Hepatic stellate cell (primary cell): ENCODE results near the gene DAAM1.

ENCODE experiments used
- DNase-seq: peaks from one replicate; pipeline ENCODE4 v3.0.0; 2011; ENCODE audit warnings: low spot score

The DAAM1 gene

DNA sequence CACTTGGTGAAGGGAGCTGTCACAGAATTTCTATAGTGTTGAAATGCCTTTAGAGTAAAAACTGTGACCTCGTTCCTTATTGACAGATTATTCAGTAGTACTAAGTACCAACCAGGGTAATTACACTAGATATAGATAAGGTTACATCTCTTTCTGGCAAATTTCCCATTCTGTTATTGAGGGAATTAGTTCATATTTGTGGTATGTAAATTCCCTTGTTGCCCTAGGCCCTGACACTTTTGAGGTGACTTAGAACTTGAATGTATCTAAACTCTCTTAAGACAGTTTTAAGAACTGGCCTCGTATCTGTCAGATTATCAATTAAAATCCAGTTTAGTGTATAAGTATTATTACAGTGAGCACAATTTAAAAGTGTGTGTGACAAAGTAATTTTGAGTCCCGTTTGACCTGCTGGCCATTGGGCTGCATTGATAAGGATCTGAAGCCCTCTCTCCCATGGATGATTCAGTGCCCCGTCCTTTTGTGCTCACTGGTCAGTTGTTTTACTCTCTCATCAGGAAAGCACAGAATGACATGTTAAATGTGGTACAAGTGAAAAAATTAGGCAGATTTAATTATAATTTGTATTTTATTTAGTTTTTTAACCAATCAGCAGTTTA lies 153.5 kb downstream of the DAAM1 start:
- DNase-seq = no peak

GRCh38 chr14:59342516-59343484 lies 154.3 kb downstream of the DAAM1 start:
- no peak for DNase-seq

GRCh38 chr14:59343585-59343984 lies 155.1 kb downstream of the DAAM1 start:
- no peak for DNase-seq

DNA sequence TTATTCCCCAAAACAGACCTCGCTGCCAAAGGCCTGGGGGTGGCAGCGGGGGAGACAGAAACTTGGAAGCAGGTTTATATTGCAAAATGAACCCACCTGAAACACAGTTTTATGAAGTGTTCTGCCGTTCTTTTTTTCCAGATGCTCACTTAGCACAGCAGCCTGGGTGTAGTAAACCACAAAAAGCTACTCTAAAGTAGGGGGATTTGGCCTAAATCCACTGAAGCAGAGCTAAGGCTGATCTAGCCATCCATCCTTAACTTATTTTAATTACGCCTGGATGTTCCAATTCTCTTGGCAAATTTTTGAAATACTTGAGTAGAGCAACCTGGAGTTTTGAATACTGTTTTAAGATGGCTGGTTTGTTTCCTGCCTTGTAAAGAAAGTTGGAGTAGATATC lies 155.5 kb downstream of the DAAM1 start:
- DNase-seq = no peak

DNA sequence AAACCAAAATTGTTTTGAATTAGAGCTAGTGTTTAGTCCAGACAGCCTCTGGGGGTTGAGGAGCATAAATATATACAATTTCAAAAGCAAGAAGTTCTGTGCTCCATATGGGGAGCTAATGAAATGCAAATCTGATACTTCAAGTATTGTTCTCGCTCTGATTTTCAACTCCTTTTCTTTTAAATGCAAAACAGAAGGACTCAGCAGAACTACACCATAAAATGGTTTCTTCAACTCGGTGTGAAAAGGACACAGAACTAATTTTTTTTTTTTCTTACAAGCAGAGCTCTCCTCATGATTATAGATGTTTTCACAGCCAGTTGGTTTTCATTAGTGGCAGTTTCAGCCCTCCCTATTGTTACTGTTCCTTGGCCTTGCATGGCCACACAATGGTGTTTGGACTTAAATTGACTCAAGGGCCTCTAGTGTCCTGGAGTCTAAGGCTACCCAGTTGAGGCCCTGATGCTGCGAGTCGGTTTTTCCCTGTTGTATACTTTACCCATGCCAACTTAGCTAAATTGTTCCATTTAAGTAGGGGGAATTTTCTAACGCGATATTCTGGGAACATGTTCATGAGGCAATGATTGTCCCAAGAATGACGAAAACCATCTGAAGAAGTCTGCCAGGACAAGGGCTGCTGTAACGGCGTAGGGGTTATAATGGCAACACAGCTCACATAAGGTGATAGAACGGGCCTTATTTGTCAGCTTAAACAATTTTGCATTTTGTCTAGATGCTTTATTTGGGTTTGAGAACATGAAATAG lies 156.4 kb downstream of the DAAM1 start:
- no peak for DNase-seq

GRCh38 chr14:59346329-59346728 lies 157.9 kb downstream of the DAAM1 start:
- DNase-seq = no peak

DNA sequence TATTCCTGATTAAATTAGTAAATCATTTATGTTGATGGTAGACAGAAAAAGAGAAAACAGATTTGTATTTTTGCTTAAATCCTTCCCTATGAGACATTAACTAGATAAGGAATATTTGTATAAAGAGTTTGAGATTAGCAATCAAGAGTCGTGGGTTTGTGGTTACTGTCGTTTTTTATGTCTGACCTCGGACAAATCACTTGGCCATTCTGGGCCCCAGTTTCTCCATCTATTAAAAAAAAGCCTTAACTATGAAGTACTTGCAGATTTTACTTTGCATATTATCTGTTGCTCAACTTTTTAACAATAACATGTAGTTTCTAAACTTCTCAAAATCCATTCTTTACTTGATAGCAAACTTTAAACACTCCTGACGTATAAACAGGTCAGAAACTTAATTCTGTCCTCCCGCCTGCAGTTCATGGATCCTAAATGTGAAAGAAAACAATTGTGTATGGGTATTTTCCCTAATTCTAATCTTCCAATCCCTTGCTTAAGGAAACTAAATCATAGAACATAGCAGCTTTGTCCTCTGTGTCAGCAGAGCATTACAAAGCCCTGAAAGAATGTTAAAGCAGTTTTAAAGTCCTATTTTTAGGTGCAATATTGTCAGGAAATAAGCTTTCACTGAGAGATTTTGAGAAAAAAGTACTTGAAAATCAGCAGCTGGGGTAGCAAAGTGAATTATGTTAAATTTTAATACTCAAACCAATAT lies 158.5 kb downstream of the DAAM1 start:
- peak; percentile 9 for DNase-seq

GRCh38 chr14:59347511-59347900 lies 159.0 kb downstream of the DAAM1 start:
- no peak for DNase-seq

DNA sequence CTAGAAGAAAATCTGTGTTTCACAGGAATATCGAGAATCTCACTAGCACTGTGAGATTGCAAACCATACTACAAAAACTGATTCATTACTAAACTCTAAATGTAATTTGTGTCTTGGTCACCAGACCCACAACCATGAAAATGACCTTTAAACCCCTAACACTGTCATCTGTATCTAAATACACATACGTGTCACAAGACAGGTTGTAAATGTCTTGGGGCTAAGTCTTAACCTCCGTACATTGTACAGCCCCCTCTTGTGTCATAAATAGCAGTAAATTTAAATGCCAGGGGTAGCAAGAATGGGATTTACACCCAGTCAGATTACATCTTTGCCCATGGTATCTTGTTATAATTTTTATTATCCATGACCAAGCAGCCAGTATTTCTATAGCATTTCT lies 159.4 kb downstream of the DAAM1 start:
- no peak for DNase-seq

GRCh38 chr14:59349258-59349701 lies 160.8 kb downstream of the DAAM1 start:
- no peak for DNase-seq

- no peak for DNase-seq
Observed at GRCh38 chr14:59352961-59353360, 164.5 kb downstream of the DAAM1 start.

DNA sequence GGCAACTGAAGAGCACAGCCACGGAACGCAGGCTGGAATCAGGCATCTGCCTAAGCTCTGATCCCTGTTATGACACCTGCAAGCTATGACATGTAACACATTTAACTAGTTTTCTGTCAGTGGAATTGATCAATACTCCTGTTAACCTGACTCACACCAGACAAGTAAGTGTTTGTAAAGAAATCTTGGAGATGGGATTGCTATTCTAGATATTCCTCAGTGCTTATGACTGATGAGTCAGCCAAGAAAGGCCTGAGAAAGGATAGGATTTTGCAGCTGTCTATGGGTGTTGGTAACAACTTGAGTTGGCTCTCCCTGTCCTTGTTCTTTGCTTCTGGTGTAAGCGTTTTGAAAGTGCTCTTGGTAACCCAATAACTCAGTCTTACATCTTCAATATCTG lies 166.2 kb downstream of the DAAM1 start:
- no peak for DNase-seq

DNA sequence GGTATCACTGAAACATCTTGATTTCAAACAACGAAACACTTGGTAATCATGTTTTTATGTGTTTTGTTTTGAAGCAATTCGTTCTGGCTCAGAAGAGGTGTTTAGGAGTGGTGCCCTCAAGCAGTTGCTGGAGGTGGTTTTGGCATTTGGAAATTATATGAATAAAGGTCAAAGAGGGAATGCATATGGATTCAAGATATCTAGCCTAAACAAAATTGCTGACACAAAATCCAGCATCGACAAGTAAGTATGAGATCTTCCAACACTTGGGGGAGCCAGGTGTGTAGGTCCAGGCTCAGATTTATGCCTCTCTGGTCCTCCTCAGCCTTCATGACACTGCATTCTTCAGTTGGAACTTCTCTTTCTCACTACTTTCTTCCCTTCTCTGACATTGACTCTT lies 166.6 kb downstream of the DAAM1 start:
- no peak for DNase-seq

- no peak for DNase-seq
Observed at GRCh38 chr14:59356312-59356711, 167.8 kb downstream of the DAAM1 start.

DNA sequence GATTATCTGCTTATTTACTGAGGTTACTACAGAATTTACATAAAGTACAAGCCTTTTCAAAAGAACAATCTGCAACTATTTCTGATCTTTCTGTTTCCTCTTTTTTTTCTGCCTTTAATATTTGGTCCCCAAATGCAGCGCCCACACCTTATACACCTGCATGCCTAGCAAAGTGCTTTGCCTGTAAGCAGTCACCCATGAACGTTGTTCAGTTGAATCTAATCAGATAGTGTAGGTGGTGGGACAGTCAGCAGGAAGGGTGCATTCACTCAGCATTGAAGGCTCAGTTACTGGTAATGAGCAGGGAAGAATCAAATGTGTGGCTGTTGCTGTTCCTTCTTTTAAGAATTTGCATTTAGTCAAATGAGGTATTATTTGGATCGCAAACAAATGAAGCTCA lies 168.3 kb downstream of the DAAM1 start:
- DNase-seq = no peak

DNA sequence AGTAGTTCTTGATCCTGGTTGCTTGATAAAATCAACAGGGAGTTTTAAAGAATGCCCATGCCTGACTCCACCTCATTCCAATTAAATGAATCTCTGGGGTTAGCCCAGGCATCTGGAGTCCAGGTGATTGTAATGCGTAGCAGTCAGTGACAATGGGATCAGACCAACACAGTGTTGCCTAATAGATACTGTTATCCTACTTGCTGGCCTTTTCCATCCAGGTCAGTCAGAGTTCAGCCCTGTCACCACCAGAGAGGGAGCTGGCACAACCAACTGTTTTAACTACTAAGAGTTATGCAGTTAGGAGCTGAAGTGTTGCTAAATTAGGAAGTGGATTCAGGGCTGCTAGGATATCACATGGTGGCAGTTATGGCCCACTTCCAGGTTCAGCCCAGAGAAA lies 169.6 kb downstream of the DAAM1 start:
- DNase-seq = peak; percentile 19

DNA sequence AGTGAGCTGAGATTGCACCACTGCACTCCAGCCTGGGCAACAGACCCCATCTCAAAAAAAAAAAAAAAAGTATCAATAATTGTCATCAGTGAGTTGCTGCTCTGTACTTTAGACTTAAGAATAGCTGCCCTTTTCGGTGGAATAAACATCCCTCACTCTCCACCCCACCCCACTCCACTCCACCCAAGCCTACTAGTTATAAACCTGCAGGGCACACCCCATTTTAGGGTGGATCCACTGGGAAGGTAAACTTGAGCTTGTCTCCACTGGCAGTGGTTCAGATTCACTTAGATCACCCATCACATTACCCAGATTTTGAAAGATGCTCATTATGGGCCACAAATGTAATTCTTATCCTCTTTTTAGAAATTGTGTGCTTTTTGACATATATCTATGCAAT lies 170.3 kb downstream of the DAAM1 start:
- DNase-seq = no peak

- no peak for DNase-seq
Observed at GRCh38 chr14:59359431-59360124, 171.1 kb downstream of the DAAM1 start.

DNA sequence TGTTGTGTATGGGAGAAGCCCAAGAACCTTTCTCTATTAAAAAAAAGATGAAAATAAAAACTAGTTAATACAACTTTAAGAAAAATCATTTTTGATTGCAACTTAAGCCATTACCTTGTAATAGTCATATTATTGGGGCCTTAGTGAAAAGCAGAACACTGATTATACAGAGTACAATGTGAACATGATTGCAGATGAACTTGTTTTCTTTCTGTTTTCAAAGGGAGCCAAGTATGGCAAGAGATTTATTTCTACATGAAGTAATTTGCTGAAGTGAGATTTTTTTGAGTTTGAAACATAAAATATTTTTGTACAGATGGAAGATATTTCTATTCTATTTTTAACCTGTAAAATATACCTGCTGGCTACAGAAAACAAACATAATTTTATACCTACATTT lies 171.8 kb downstream of the DAAM1 start:
- DNase-seq = no peak

GRCh38 chr14:59360923-59361794 lies 172.7 kb downstream of the DAAM1 start:
- no peak for DNase-seq
